Panc1 (cell line): ENCODE results near the gene RER1.

Source experiments
- POLR2AphosphoS5 ChIP-seq: IDR thresholded peaks from 2 replicates; pipeline ENCODE4 v1.6.1; 2012; ENCODE audit warnings: mild to moderate bottlenecking, low read depth, low read length, moderate library complexity
- SIN3A ChIP-seq: IDR thresholded peaks from 2 replicates; pipeline ENCODE4 v1.6.1; 2012; ENCODE audit warnings: low read depth, mild to moderate bottlenecking, low read length, moderate library complexity, borderline replicate concordance; ENCODE audit not compliant: insufficient read depth
- TCF7L2 ChIP-seq: IDR thresholded peaks from 2 replicates; pipeline ENCODE4 v1.6.1; 2011; ENCODE audit warnings: mild to moderate bottlenecking, low read depth, low read length, inconsistent platforms
- TF ChIP-seq, protein P1 (sequence below): fragments of 450-650 bp; IDR thresholded peaks from 2 replicates; pipeline ENCODE4 v1.5.1; 2017; ENCODE audit warnings: mild to moderate bottlenecking
- TF ChIP-seq, protein P2 (sequence below), 2 experiments: IDR thresholded peaks; 2 replicates each; pipeline ENCODE4 v1.6.1; 2011 to 2012; ENCODE audit warnings: low read depth in 2 of 2, control low read depth in 1 of 2, low read length in 1 of 2, mild to moderate bottlenecking in 1 of 2, moderate library complexity in 1 of 2; ENCODE audit not compliant: insufficient read depth in 1 of 2

DNA sequence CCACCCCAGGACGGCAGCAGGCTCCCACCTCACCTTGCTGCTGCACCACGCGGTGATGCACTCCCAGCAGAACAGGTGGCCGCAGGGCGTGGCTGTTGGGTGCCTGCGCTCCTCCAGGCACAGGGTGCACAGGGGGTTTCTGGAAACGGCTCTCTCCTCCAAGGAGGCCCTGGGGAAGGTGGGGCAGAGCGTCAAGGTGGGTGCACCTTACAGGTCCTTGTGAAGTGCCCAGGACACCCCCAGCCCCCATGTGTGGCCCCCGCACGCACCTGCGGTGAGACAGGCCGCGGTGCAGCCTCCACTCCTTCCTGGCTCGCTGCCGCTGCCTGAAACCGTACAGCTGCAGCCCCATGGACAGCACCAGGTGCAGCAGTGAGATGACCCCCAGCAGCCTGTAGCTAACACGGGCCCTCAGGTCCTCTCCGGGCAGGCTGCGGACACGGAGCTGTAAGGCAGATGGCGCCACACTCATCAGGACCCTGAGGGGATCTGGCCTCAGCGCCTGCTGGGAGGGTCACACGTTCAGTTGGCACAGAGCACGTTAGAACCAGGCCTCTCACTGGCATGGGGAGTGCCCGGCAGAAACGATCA lies 14.9 kb downstream of the RER1 start:
- TF ChIP-seq POLR2AphosphoS5 (no peak), SIN3A (0 out of 2 replicates have a peak, but pooled peaks have one; percentile 35), TCF7L2 (no peak)
- TF ChIP-seq, protein P1, sequence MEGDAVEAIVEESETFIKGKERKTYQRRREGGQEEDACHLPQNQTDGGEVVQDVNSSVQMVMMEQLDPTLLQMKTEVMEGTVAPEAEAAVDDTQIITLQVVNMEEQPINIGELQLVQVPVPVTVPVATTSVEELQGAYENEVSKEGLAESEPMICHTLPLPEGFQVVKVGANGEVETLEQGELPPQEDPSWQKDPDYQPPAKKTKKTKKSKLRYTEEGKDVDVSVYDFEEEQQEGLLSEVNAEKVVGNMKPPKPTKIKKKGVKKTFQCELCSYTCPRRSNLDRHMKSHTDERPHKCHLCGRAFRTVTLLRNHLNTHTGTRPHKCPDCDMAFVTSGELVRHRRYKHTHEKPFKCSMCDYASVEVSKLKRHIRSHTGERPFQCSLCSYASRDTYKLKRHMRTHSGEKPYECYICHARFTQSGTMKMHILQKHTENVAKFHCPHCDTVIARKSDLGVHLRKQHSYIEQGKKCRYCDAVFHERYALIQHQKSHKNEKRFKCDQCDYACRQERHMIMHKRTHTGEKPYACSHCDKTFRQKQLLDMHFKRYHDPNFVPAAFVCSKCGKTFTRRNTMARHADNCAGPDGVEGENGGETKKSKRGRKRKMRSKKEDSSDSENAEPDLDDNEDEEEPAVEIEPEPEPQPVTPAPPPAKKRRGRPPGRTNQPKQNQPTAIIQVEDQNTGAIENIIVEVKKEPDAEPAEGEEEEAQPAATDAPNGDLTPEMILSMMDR = no peak; the same call in 1 of the 2 replicates
- TF ChIP-seq, protein P2, sequence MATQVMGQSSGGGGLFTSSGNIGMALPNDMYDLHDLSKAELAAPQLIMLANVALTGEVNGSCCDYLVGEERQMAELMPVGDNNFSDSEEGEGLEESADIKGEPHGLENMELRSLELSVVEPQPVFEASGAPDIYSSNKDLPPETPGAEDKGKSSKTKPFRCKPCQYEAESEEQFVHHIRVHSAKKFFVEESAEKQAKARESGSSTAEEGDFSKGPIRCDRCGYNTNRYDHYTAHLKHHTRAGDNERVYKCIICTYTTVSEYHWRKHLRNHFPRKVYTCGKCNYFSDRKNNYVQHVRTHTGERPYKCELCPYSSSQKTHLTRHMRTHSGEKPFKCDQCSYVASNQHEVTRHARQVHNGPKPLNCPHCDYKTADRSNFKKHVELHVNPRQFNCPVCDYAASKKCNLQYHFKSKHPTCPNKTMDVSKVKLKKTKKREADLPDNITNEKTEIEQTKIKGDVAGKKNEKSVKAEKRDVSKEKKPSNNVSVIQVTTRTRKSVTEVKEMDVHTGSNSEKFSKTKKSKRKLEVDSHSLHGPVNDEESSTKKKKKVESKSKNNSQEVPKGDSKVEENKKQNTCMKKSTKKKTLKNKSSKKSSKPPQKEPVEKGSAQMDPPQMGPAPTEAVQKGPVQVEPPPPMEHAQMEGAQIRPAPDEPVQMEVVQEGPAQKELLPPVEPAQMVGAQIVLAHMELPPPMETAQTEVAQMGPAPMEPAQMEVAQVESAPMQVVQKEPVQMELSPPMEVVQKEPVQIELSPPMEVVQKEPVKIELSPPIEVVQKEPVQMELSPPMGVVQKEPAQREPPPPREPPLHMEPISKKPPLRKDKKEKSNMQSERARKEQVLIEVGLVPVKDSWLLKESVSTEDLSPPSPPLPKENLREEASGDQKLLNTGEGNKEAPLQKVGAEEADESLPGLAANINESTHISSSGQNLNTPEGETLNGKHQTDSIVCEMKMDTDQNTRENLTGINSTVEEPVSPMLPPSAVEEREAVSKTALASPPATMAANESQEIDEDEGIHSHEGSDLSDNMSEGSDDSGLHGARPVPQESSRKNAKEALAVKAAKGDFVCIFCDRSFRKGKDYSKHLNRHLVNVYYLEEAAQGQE (IDR thresholded peaks at IDR 0.05; ENCODE audit: insufficient read depth in 1 of 2, low read depth in 2 of 2, low read length in 1 of 2) = no peak; a peak in 1 of 4 replicates
